ENCODE measurements around the gene SIX5.

SIX5 gene

GRCh38 chr19:45793876-45794275 lies 24.8 kb upstream of the SIX5 start:
- POLR2A ChIA-PET = interaction anchor here (0.7 kb wide), 1 partner anchor 11 kb away, joined by 3 read pairs; no protein-coding TSS in a partner anchor
- CTCF ChIA-PET = interaction anchor here (2.0 to 15.0 kb wide), 2 partner anchors 15 to 22 kb away, joined by 5 to 138 read pairs; partner anchors contain the start of gene SIX5
- Histone ChIP-seq H3K27me3 (replicated peaks in 2 of 5; ENCODE audit: control insufficient read depth in 4 of 5, insufficient read depth in 5 of 5, low read length in 4 of 5) (peaks cover 0 to 59% (median 29%) of the 10 kb centered on the region in 5 experiments), H3K9me3 (ENCODE audit: control extremely low read depth in 1 of 5, control insufficient read depth in 4 of 5, insufficient read depth in 2 of 5, low read depth in 1 of 5, low read length in 4 of 5) (no peaks in the 10 kb centered on the region), H3K4me1 (ENCODE audit: control extremely low read depth in 1 of 4, control insufficient read depth in 4 of 4, insufficient read depth in 4 of 4, low read length in 3 of 4) (peaks cover 4 to 34% (median 30%) of the 10 kb centered on the region in 4 experiments), H3K36me3 (ENCODE audit: control insufficient read depth in 4 of 4, insufficient read depth in 4 of 4, low read length in 3 of 4) (peaks cover 0 to 3% (median 0%) of the 10 kb centered on the region in 4 experiments), H3K4me3 (ENCODE audit: control insufficient read depth in 1 of 7, extremely low read depth in 1 of 7, insufficient read depth in 4 of 7, low read depth in 2 of 7, low read length in 6 of 7) (no peak overlapping the region), H3K27ac (ENCODE audit: insufficient read depth in 1 of 2, low read depth in 1 of 2, low read length in 2 of 2, poor library complexity in 1 of 2, severe bottlenecking in 2 of 2) (no peak overlapping the region)
- WGBS (ENCODE audit: insufficient coverage) = 83% methylated on average over 2 of the region's 6 CpGs
- DNase-seq = no peak

GRCh38 chr19:45793178-45793564 lies 24.1 kb upstream of the SIX5 start:
- Histone ChIP-seq H3K4me3 (ENCODE audit: control insufficient read depth in 1 of 7, extremely low read depth in 1 of 7, insufficient read depth in 4 of 7, low read depth in 2 of 7, low read length in 6 of 7) (peak overlapping the region in 6 of 7 experiments; percentile 19 to 77 (median 58)), H3K27ac (ENCODE audit: insufficient read depth in 1 of 2, low read depth in 1 of 2, low read length in 2 of 2, poor library complexity in 1 of 2, severe bottlenecking in 2 of 2) (no peak overlapping the region), H3K36me3 (ENCODE audit: control insufficient read depth in 4 of 4, insufficient read depth in 4 of 4, low read length in 3 of 4) (peaks cover 0 to 3% (median 0%) of the 10 kb centered on the region in 4 experiments), H3K27me3 (replicated peaks in 2 of 5; ENCODE audit: control insufficient read depth in 4 of 5, insufficient read depth in 5 of 5, low read length in 4 of 5) (peaks cover 0 to 66% (median 29%) of the 10 kb centered on the region in 5 experiments), H3K9me3 (ENCODE audit: control extremely low read depth in 1 of 5, control insufficient read depth in 4 of 5, insufficient read depth in 2 of 5, low read depth in 1 of 5, low read length in 4 of 5) (no peaks in the 10 kb centered on the region), H3K4me1 (ENCODE audit: control extremely low read depth in 1 of 4, control insufficient read depth in 4 of 4, insufficient read depth in 4 of 4, low read length in 3 of 4) (peaks cover 4 to 34% (median 30%) of the 10 kb centered on the region in 4 experiments)
- 61% methylated on average over 2 of the region's 3 CpGs for WGBS (ENCODE audit: insufficient coverage)
- ChIA-PET POLR2A (interaction anchor here (0.6 kb wide), 1 partner anchor 217 kb away, joined by 4 read pairs; no protein-coding TSS in a partner anchor), CTCF (interaction anchor here (1.1 to 15.0 kb wide), 2 partner anchors 22 to 25 kb away, joined by 4 to 138 read pairs; partner anchors contain the start of gene SIX5)
- DNase-seq = no peak

DNA sequence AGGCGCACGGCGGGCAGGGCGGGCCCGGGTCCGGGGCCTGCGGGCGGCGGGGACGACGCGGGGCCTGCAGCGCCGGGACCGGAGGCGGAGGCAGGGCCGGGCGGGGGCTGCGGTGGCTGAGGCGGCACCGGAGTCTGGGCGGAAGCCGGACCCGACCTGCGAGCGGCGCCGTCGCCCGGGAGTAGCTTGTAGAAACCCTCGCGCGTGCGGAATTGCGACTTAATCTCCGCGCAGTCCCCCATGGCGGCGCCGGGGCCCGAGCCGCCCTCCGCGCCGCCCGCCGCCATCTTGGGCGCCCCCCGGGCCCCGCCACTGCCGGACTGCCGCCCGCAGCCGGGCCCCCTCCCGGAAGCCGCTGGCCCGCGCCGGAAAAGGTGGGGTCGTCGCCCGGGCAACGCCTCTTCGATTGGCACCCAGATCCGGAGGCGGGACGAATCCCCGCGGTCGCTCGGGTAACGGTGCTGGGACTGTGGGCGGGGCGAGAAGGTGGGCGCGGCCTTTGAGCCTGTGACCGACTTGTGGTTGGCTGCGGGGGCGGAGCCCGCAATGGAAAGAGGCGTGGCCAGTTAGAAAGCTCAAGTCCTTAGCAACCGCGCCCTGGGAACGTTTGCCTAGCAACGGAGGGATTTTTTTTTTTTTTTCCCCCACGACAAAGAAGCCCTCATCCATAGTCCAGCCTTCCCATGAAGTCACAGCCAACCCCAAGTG lies 23.6 kb upstream of the SIX5 start, which contains the start of gene DMWD:
Gene DMWD, minus strand, starts transcription at position 376 of the 708 bp plus-strand sequence. Its CDS starts 89 bp downstream, at position 287.
- CTCF ChIA-PET = interaction anchor here (1.1 to 15.0 kb wide), 2 partner anchors 21 to 25 kb away, joined by 4 to 138 read pairs; partner anchors contain the start of gene SIX5

DNA sequence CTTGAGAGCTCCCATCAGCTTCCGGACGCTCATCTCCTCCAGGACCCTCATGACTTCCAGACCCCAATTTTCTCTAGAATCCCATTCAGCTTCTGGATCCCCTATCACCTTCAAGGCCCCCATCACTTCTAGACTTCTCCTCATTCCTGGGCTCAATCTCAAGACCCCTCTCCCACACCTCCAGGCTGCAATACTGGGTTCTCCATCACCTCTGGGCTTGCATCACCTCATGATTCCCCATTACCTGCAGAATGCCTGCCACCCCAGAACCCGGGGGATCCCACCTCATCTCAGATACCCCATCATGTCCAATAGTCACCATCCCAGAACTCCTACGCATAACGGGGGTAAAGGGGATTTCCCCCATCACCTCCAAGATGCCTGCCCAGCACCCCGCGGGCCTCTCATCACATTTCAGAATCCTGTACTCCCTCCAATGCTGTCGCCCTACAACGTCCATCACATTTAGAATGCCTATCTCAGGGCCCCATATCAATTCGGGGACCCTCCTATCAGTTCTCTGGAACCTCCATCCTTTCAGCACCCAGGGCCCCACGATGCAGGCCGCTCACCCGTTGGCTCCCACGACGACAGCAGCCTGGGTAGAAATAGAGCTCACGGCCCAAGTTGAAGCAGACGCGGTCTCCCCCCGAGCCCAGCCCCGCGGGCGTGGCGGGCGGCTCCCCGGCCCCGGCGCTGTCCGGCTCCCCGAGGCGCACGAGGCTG lies 22.9 kb upstream of the SIX5 start:
- POLR2A ChIA-PET = interaction anchor here (0.6 kb wide), 1 partner anchor 18 kb away, joined by 5 read pairs; no protein-coding TSS in a partner anchor
- Histone ChIP-seq H3K4me3 (ENCODE audit: control insufficient read depth in 1 of 7, extremely low read depth in 1 of 7, insufficient read depth in 4 of 7, low read depth in 2 of 7, low read length in 6 of 7) (peak overlapping the region; percentile 22 to 77 (median 53)), H3K27me3 (replicated peaks in 2 of 5; ENCODE audit: control insufficient read depth in 4 of 5, insufficient read depth in 5 of 5, low read length in 4 of 5) (peaks cover 0 to 67% (median 33%) of the 10 kb centered on the region in 5 experiments), H3K27ac (ENCODE audit: insufficient read depth in 1 of 2, low read depth in 1 of 2, low read length in 2 of 2, poor library complexity in 1 of 2, severe bottlenecking in 2 of 2) (no peak overlapping the region), H3K36me3 (ENCODE audit: control insufficient read depth in 4 of 4, insufficient read depth in 4 of 4, low read length in 3 of 4) (peaks cover 0 to 3% (median 0%) of the 10 kb centered on the region in 4 experiments), H3K9me3 (ENCODE audit: control extremely low read depth in 1 of 5, control insufficient read depth in 4 of 5, insufficient read depth in 2 of 5, low read depth in 1 of 5, low read length in 4 of 5) (no peaks in the 10 kb centered on the region), H3K4me1 (ENCODE audit: control extremely low read depth in 1 of 4, control insufficient read depth in 4 of 4, insufficient read depth in 4 of 4, low read length in 3 of 4) (peaks cover 4 to 34% (median 30%) of the 10 kb centered on the region in 4 experiments)
- CTCF ChIA-PET = interaction anchor here (0.9 to 15.0 kb wide), 3 partner anchors 10 to 20 kb away, joined by 3 to 138 read pairs (median 3); partner anchors contain the start of gene SIX5
- 8% methylated on average over 30 of the region's 31 CpGs for WGBS (ENCODE audit: insufficient coverage)
- DNase-seq = no peak

More for the DNA sequence above, 23.6 kb upstream of the SIX5 start, which contains the start of gene DMWD:
- peak within 1 kb of the TSS; percentile 22 to 77 (median 54) for H3K4me3 ChIP-seq (ENCODE audit: control insufficient read depth in 1 of 7, extremely low read depth in 1 of 7, insufficient read depth in 4 of 7, low read depth in 2 of 7, low read length in 6 of 7)
- H3K9me3 ChIP-seq (ENCODE audit: control extremely low read depth in 1 of 5, control insufficient read depth in 4 of 5, insufficient read depth in 2 of 5, low read depth in 1 of 5, low read length in 4 of 5) = no peaks in the 10 kb centered on the region
- WGBS (ENCODE audit: insufficient coverage) = 1% methylated on average over 82 of the region's 86 CpGs
- POLR2A ChIA-PET = interaction anchor here (0.6 kb wide), 2 partner anchors 18 to 217 kb away, joined by 4 to 5 read pairs; no protein-coding TSS in a partner anchor
- H3K27me3 ChIP-seq (replicated peaks in 2 of 5; ENCODE audit: control insufficient read depth in 4 of 5, insufficient read depth in 5 of 5, low read length in 4 of 5) = peaks cover 0 to 65% (median 29%) of the 10 kb centered on the region in 5 experiments
- peaks cover 0 to 3% (median 0%) of the 10 kb centered on the region in 4 experiments for H3K36me3 ChIP-seq (ENCODE audit: control insufficient read depth in 4 of 4, insufficient read depth in 4 of 4, low read length in 3 of 4)
- no peak within 1 kb of the TSS for H3K27ac ChIP-seq (ENCODE audit: insufficient read depth in 1 of 2, low read depth in 1 of 2, low read length in 2 of 2, poor library complexity in 1 of 2, severe bottlenecking in 2 of 2)
- peak; percentile 95 to 98 (median 96) for DNase-seq
- H3K4me1 ChIP-seq (ENCODE audit: control extremely low read depth in 1 of 4, control insufficient read depth in 4 of 4, insufficient read depth in 4 of 4, low read length in 3 of 4) = peaks cover 4 to 34% (median 30%) of the 10 kb centered on the region in 4 experiments

DNA sequence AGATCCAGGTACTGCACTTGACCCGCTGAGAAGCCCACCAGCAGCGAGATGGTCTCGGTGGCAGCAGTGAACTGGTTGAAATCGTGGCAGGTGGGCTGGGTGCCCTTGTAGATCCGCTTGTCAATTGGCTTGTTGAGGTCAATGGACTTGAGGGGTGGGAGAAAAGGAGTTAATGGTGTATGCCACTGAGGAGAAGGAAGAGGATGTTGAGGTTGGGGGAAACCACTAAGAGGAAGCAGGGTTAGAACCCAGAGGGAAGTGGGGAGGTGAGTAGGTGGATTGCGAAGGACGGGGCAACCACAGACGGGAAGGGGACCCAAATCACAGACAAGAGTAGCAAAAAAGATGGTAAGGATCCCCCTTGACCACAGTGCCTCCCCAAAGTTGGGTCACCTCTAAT lies 21.9 kb upstream of the SIX5 start:
- peak; percentile 89 to 94 (median 93) for DNase-seq

GRCh38 chr19:45789035-45789786 lies 20.2 kb upstream of the SIX5 start:
- WGBS (ENCODE audit: insufficient coverage) = 96% methylated on average over 12 of the region's 15 CpGs
- H3K9me3 ChIP-seq (ENCODE audit: control extremely low read depth in 1 of 5, control insufficient read depth in 4 of 5, insufficient read depth in 2 of 5, low read depth in 1 of 5, low read length in 4 of 5) = no peaks in the 10 kb centered on the region
- no peak overlapping the region for H3K27ac ChIP-seq (ENCODE audit: insufficient read depth in 1 of 2, low read depth in 1 of 2, low read length in 2 of 2, poor library complexity in 1 of 2, severe bottlenecking in 2 of 2)
- H3K36me3 ChIP-seq (ENCODE audit: control insufficient read depth in 4 of 4, insufficient read depth in 4 of 4, low read length in 3 of 4) = peaks cover 0 to 3% (median 0%) of the 10 kb centered on the region in 4 experiments
- H3K4me1 ChIP-seq (ENCODE audit: control extremely low read depth in 1 of 4, control insufficient read depth in 4 of 4, insufficient read depth in 4 of 4, low read length in 3 of 4) = peaks cover 4 to 34% (median 30%) of the 10 kb centered on the region in 4 experiments
- H3K27me3 ChIP-seq (replicated peaks in 2 of 5; ENCODE audit: control insufficient read depth in 4 of 5, insufficient read depth in 5 of 5, low read length in 4 of 5) = peaks cover 0 to 68% (median 34%) of the 10 kb centered on the region in 5 experiments
- ChIA-PET POLR2A (no interaction called here), CTCF (interaction anchor here (1.2 to 15.0 kb wide), 5 partner anchors 9 to 18 kb away, joined by 3 to 138 read pairs (median 4); partner anchors contain the start of gene SIX5)
- no peak for DNase-seq
- H3K4me3 ChIP-seq (ENCODE audit: control insufficient read depth in 1 of 7, extremely low read depth in 1 of 7, insufficient read depth in 4 of 7, low read depth in 2 of 7, low read length in 6 of 7) = no peak overlapping the region

More for the DNA sequence above, 21.9 kb upstream of the SIX5 start:
- WGBS (ENCODE audit: insufficient coverage) = 0% methylated on average over 6 of the region's 8 CpGs
- no peaks in the 10 kb centered on the region for H3K9me3 ChIP-seq (ENCODE audit: control extremely low read depth in 1 of 5, control insufficient read depth in 4 of 5, insufficient read depth in 2 of 5, low read depth in 1 of 5, low read length in 4 of 5)
- H3K27me3 ChIP-seq (replicated peaks in 2 of 5; ENCODE audit: control insufficient read depth in 4 of 5, insufficient read depth in 5 of 5, low read length in 4 of 5) = peaks cover 0 to 68% (median 35%) of the 10 kb centered on the region in 5 experiments
- no peak overlapping the region for H3K4me3 ChIP-seq (ENCODE audit: control insufficient read depth in 1 of 7, extremely low read depth in 1 of 7, insufficient read depth in 4 of 7, low read depth in 2 of 7, low read length in 6 of 7)
- peaks cover 0 to 3% (median 0%) of the 10 kb centered on the region in 4 experiments for H3K36me3 ChIP-seq (ENCODE audit: control insufficient read depth in 4 of 4, insufficient read depth in 4 of 4, low read length in 3 of 4)
- POLR2A ChIA-PET = no interaction called here
- H3K27ac ChIP-seq (ENCODE audit: insufficient read depth in 1 of 2, low read depth in 1 of 2, low read length in 2 of 2, poor library complexity in 1 of 2, severe bottlenecking in 2 of 2) = no peak overlapping the region
- CTCF ChIA-PET = interaction anchor here (1.6 to 15.0 kb wide), 2 partner anchors 11 to 19 kb away, joined by 3 to 138 read pairs; partner anchors contain the start of gene SIX5
- peaks cover 4 to 34% (median 30%) of the 10 kb centered on the region in 4 experiments for H3K4me1 ChIP-seq (ENCODE audit: control extremely low read depth in 1 of 4, control insufficient read depth in 4 of 4, insufficient read depth in 4 of 4, low read length in 3 of 4)
